Measurements from ENCODE around the gene NDUFA12. TPM values are rescaled to one million over a fixed set of nuclear protein-coding genes. Genes with fewer than 3 reads are reported as not detected.

The NDUFA12 gene
- total and polyA plus RNA-seq, 2 of the 4 experiments (the other 2 are of a cell fraction), result 116 to 135 TPM

GRCh38 chr12:94954948-94955592 lies 48.4 kb downstream of the NDUFA12 start:
- Histone ChIP-seq H2BK120ac (ENCODE audit: low read depth, low read length) (no peak overlapping the region), H4K5ac (ENCODE audit: low read depth, low read length) (no peak overlapping the region), H3K36me3 (ENCODE audit: control insufficient read depth, insufficient read depth, low read length) (no peaks in the 10 kb centered on the region), H3K79me1 (ENCODE audit: low read depth in 1 of 2, low read length in 2 of 2) (no peaks in the 10 kb centered on the region), H3K9ac (ENCODE audit: low read depth, low read length) (no peak overlapping the region), H3K9me3 (ENCODE audit: control insufficient read depth, insufficient read depth, low read length) (no peaks in the 10 kb centered on the region; the same call in 1 of the 2 replicates), H2AK5ac (ENCODE audit: low read depth, low read length) (no peak overlapping the region), H3K56ac (ENCODE audit: extremely low read depth, insufficient read depth, low read length) (no peak overlapping the region), H3K4ac (ENCODE audit: low read depth, low read length) (no peak overlapping the region), H4K20me1 (ENCODE audit: insufficient read depth, low read length) (no peaks in the 10 kb centered on the region), H3K4me1 (ENCODE audit: control insufficient read depth, insufficient read depth, low read length) (no peaks in the 10 kb centered on the region), H2BK20ac (ENCODE audit: low read depth, low read length) (no peak overlapping the region), H3K18ac (ENCODE audit: low read depth, low read length) (no peak overlapping the region), H2AK9ac (replicated peaks; ENCODE audit: low read depth, low read length, poor library complexity) (no peak overlapping the region), H4K91ac (ENCODE audit: insufficient read depth, low read depth, low read length) (no peak overlapping the region), H3K27ac (ENCODE audit: insufficient read depth, low read length) (no peak overlapping the region), H3K4me3 (ENCODE audit: insufficient read depth, low read depth, low read length) (no peak overlapping the region), H3K9me1 (ENCODE audit: insufficient read depth, low read length) (no peaks in the 10 kb centered on the region), H4K8ac (ENCODE audit: low read depth in 2 of 2, low read length in 2 of 2) (no peak overlapping the region), H3K4me2 (ENCODE audit: low read depth, low read length) (no peak overlapping the region), H3K14ac (replicated peaks; ENCODE audit: low read depth, low read length) (no peak overlapping the region), H2BK5ac (ENCODE audit: low read depth, low read length, poor library complexity, severe bottlenecking) (no peak overlapping the region), H2BK15ac (ENCODE audit: low read depth, low read length) (no peak overlapping the region), H3K27me3 (ENCODE audit: control insufficient read depth, insufficient read depth, low read length) (peaks cover 14% of the 10 kb centered on the region), H3K23ac (ENCODE audit: low read depth, low read length) (no peak overlapping the region), H2AFZ (replicated peaks; ENCODE audit: low read length, poor library complexity) (no peak overlapping the region)
- ATAC-seq (ENCODE audit: low read depth) (no peak), DNase-seq (no peak)
- BruUV-seq (replicated peaks), result no TSS peak
- ChIA-PET CTCF (no interaction called here), POLR2A (ENCODE audit: unreplicated experiment) (no interaction called here)
- in situ Hi-C loops (cut with MboI; ENCODE audit: low sequenced_read_pairs), result no loop called here
- no peak for TF ChIP-seq RAD21 (IDR thresholded peaks at IDR 0.05; ENCODE audit: low read length)
- TF ChIP-seq MXI1 (IDR thresholded peaks at IDR 0.05; ENCODE audit: borderline replicate concordance, low read depth, low read length), result no peak
- no peak for TF ChIP-seq NFE2L2 (IDR thresholded peaks at IDR 0.05; ENCODE audit: low read depth, low read length)
- no peak for TF ChIP-seq FOS (IDR thresholded peaks at IDR 0.05; ENCODE audit: low read depth, low read length)
- TF ChIP-seq, protein P1, sequence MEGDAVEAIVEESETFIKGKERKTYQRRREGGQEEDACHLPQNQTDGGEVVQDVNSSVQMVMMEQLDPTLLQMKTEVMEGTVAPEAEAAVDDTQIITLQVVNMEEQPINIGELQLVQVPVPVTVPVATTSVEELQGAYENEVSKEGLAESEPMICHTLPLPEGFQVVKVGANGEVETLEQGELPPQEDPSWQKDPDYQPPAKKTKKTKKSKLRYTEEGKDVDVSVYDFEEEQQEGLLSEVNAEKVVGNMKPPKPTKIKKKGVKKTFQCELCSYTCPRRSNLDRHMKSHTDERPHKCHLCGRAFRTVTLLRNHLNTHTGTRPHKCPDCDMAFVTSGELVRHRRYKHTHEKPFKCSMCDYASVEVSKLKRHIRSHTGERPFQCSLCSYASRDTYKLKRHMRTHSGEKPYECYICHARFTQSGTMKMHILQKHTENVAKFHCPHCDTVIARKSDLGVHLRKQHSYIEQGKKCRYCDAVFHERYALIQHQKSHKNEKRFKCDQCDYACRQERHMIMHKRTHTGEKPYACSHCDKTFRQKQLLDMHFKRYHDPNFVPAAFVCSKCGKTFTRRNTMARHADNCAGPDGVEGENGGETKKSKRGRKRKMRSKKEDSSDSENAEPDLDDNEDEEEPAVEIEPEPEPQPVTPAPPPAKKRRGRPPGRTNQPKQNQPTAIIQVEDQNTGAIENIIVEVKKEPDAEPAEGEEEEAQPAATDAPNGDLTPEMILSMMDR (conservative IDR thresholded peaks at IDR 0.05; ENCODE audit: low read depth, low read length), result no peak
- no peak for TF ChIP-seq BHLHE40 (IDR thresholded peaks at IDR 0.05; ENCODE audit: low read depth, low read length)
- TF ChIP-seq, protein P2, sequence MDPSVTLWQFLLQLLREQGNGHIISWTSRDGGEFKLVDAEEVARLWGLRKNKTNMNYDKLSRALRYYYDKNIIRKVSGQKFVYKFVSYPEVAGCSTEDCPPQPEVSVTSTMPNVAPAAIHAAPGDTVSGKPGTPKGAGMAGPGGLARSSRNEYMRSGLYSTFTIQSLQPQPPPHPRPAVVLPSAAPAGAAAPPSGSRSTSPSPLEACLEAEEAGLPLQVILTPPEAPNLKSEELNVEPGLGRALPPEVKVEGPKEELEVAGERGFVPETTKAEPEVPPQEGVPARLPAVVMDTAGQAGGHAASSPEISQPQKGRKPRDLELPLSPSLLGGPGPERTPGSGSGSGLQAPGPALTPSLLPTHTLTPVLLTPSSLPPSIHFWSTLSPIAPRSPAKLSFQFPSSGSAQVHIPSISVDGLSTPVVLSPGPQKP (IDR thresholded peaks at IDR 0.05; ENCODE audit: borderline replicate concordance, low read depth, low read length), result no peak
- no peak for TF ChIP-seq MAZ (IDR thresholded peaks at IDR 0.05; ENCODE audit: borderline replicate concordance, low read depth, low read length)
- no peak for TF ChIP-seq POLR2A (IDR thresholded peaks at IDR 0.05; ENCODE audit: low read depth, low read length)
- TF ChIP-seq CHD1 (IDR thresholded peaks at IDR 0.05; ENCODE audit: low read depth, low read length), result no peak
- TF ChIP-seq, protein P3, sequence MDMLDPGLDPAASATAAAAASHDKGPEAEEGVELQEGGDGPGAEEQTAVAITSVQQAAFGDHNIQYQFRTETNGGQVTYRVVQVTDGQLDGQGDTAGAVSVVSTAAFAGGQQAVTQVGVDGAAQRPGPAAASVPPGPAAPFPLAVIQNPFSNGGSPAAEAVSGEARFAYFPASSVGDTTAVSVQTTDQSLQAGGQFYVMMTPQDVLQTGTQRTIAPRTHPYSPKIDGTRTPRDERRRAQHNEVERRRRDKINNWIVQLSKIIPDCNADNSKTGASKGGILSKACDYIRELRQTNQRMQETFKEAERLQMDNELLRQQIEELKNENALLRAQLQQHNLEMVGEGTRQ (IDR thresholded peaks at IDR 0.05; ENCODE audit: low read depth, low read length), result no peak
- TF ChIP-seq RCOR1 (IDR thresholded peaks at IDR 0.05; ENCODE audit: insufficient replicate concordance, low read length), result no peak
- no peak for TF ChIP-seq SMC3 (IDR thresholded peaks at IDR 0.05; ENCODE audit: low read depth, low read length)
- no peak for TF ChIP-seq RFX5 (IDR thresholded peaks at IDR 0.05; ENCODE audit: low read depth, low read length)
- no peak for TF ChIP-seq MAFK (IDR thresholded peaks at IDR 0.05; ENCODE audit: low read depth, low read length)
- TF ChIP-seq CEBPB (IDR thresholded peaks at IDR 0.05; ENCODE audit: low read depth, low read length), result no peak
- 92% methylated on average over 2 of the region's 10 CpGs; no CpG with 5 or more reads in 1 of the 2 experiments for WGBS, 2 experiments (ENCODE audit: extremely low coverage in 2 of 2, insufficient read length in 1 of 2)
- dilution Hi-C loops (cut with HindIII; ENCODE audit: low sequenced_read_pairs, unreplicated experiment), result no loop called here
- intact Hi-C loops (cut with micrococcal nuclease), result no loop called here
